Cerebellar cortex (tissue), 1 donor: Measurements from ENCODE around the gene ATP11A.
"Not testable (repeated sequence)": the region's sequence is repeated elsewhere in the genome, so short reads cannot be mapped to it uniquely, and the experiment has no call there.

Source experiments
- DNase-seq: peaks from one replicate; pipeline ENCODE4 v3.0.0-alpha.2; 2015; ENCODE audit warnings: low spot score

The ATP11A gene

DNA sequence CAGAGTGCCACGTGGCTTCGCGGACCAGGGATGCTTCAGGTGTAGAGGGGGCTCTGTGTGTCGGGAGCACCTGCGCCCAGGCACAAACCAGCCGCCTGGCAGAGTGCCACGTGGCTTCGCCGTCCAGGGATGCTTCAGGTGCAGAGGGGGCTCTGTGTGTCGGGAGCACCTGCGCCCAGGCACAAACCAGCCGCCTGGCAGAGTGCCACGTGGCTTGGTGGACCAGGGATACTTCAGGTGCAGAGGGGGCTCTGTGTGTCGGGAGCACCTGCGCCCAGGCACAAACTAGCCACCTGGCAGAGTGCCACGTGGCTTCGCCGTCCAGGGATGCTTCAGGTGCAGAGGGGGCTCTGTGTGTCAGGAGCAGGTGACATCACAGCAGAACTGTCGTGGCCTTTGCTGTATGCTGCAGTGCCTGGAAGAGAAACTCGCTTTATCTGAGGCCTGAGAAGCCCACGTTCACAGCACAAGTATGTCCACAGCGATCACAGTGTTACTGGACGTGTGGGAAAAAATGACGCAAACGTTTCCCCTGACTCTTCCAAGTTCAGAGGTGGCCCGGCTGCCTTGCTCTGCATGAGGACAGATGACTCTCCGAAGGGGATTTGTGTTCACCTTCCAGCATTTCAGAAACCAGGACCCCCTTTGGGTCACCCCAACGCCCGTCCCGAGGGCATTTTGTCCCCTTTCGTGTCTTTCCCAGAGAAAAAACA lies 151.6 kb downstream of the ATP11A start:
- not testable (repeated sequence) for DNase-seq

- DNase-seq = no peak
Observed at GRCh38 chr13:112842343-112842856, 152.6 kb downstream of the ATP11A start.

GRCh38 chr13:112842931-112843391 lies 153.1 kb downstream of the ATP11A start:
- DNase-seq = no peak

GRCh38 chr13:112843392-112844111 lies 153.7 kb downstream of the ATP11A start:
- DNase-seq = no peak

DNA sequence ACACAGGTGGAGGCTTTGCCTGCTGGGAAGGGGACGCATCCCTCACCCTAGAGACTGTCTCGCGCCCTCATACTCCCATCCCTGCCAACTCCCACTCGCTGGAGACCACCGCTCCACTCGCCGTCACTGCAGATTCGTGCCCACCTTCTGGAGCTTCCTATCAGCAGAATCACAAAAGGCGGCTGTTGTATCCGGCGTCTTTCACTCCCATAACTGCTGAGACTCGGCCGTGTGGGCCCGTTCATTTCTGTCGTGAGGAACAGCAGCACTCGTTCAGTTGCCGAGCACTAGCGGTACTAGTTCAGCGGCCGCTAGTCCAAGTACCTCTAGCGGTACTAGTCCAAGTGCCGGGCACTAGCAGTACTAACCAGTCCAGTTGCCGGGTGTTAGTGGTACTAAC lies 154.6 kb downstream of the ATP11A start:
- DNase-seq = no peak

- DNase-seq = no peak
Observed at GRCh38 chr13:112844879-112845278, 155.0 kb downstream of the ATP11A start.

- DNase-seq = no peak
Observed at GRCh38 chr13:112845511-112846144, 155.8 kb downstream of the ATP11A start.

DNA sequence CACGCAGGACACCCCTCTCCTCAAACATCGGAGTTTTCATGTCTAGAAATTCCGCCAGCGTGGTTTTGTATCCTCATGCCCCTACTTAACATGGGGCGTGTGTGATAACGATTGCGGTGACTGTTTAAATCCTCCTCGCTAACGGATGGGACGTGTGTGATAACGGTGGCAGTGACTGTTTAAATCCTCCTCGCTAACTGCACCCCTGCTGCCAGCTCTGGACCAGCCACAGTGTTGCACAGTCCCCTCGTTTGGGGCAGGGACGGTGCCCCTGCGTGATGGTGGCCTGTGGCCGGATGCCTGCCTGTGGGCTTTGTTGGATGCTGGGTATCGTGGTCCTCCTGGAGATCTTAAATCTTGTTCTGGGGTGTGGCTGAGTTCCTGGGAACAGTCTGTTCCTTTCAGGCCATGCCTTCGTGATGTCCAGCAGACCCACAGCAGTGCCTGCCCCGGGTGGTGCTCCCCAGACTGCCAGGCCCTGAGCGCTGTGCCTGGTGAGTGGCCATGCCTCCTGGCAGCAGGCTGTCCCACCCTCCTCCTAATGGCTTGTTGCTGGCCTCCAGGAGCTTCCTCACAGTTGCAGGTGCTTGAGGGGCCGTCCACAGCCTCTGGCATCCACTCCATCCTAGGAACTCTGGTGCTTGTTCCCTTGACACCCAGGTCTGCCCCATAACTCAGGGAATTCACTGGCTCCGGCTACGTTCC lies 156.7 kb downstream of the ATP11A start:
- no peak for DNase-seq

DNA sequence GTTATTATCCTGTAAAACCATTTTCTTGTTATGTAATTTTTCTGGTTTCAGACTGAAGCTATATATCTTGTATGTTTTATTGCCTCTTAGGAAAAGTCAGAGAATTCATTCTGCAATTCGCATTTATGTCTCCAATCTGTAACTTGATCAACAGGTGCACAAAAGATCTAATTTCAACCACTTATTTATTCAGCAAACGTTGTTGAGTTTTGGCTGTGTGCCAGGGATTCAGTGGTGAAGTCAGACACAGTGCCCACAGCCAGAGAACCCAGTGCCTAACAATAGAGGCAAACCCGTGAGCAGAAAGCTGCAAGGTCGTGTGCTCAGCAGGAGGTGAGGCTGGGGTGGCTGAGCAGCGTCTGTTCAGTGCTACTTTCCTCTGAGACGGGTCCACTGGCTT lies 159.7 kb downstream of the ATP11A start:
- no peak for DNase-seq

DNA sequence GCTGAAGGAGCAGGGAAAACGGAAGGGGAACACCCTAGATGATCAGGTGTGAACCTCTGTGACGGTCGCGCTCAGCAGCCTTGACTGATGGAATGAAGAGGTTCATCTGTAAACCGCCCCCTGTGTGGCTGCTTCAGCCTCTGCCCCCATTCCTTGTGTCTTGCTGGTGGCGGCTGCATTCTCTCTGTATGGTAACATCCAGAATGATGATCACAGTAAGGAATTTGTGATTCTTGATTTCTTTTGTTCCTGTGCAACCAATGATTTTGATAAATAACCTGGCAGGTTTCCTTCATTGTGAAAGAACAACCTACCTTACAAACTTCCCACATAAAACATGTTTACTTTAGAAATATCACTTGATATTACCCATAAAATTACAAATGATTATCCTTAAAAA lies 160.4 kb downstream of the ATP11A start:
- DNase-seq = no peak

DNA sequence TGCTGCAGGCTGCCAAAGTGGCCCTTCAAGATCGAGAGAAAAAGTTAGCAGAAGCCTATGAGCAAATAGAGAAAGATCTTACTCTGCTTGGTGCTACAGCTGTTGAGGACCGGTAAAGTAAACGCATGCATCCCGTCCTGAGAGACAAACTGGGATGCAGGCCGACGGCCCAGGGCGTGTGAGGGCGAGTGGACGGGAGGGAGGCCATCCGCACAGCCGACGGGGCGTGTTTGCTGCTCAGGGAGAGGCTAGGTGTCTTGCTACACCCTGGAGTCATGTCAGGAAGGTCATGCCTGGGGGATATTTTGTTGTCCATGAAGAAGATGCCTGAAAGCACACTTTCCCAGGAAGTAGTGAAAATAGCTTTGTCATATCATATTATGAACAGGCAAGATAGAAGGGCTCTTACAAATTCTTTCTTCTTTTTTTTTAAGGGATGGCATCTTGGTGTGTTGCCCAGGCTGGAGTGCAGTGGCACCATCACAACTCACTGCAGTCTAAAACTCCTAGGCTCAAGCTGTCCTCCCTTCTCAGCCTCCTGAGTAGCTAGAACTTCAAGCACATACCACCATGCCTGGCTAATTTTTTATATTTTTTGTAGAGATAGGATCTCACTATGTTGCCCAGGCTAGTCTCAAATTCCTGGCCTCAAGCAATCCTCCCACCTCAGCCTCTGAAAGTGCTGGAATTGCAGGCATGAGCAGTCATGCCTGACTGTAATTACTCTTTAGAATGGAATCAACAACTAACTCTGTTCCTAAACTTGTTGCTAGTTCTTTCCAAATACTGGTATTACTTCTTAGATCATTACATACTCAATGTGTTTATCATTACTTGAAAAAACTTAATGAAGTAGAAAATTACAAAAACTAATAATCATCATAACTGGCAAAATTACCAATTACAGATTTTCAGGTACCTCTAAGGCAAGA lies 161.5 kb downstream of the ATP11A start:
- no peak for DNase-seq

- no peak for DNase-seq
Observed at GRCh38 chr13:112852392-112852791, 162.6 kb downstream of the ATP11A start.

GRCh38 chr13:112852808-112853207 lies 163.0 kb downstream of the ATP11A start:
- no peak for DNase-seq

- DNase-seq = no peak
Observed at GRCh38 chr13:112854321-112854720, 164.5 kb downstream of the ATP11A start.

DNA sequence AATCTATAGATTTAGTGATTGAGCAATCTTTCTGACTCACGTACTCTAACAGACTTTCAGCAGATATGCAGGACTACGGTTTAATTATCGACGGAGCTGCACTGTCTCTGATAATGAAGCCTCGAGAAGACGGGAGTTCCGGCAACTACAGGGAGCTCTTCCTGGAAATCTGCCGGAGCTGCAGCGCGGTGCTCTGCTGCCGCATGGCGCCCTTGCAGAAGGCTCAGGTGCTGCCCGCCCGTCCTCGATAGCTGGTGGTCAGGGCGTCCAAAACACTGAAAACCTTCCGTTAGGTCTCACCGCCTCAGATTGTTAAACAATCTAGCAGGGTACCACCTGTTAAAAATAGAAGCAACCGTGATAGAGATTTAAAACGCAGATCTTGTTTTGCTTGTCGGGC lies 166.0 kb downstream of the ATP11A start:
- DNase-seq = no peak

DNA sequence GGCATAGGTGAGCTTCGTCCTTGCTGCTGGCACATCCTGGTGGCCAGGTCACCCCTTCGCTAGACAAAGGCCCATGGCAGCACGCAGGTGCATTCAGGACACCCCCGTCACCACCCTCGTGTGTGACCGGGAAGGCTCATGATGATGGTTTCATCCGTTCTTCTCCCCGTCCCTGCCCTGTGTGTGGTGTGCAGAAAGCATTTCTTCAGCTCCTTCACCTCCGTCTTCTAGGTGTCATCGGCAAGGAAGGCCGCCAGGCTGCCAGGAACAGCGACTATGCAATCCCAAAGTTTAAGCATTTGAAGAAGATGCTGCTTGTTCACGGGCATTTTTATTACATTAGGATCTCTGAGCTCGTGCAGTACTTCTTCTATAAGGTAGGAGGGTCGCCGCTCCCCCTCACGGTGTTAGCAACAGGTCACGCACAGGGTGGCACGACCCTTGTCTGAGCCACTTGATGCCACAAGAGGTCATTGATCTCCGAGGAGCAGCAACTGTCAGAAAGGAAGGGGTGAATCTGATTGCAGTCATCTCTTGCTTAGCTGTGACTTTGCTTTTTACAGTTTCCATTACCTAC lies 168.2 kb downstream of the ATP11A start:
- no peak for DNase-seq

- DNase-seq = no peak
Observed at GRCh38 chr13:112859128-112859816, 169.4 kb downstream of the ATP11A start.

DNA sequence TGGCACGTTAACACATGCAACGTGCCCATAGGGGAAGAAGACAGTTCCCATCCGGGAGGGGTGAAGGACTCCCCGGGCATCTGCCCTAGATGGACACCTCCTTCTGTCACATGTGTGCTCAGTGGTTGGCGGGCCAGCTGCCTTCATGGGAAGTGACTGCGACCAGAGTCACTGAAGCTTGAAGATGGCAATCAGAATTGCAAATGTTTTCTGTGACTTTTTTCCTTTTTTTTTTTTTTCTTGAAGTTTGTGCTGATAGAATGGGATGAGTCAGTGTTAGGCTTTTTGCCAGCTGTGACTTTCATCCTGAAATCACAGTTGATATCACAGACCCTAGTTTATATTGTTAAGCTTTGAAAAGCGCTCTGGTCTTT lies 170.0 kb downstream of the ATP11A start:
- DNase-seq = no peak

DNA sequence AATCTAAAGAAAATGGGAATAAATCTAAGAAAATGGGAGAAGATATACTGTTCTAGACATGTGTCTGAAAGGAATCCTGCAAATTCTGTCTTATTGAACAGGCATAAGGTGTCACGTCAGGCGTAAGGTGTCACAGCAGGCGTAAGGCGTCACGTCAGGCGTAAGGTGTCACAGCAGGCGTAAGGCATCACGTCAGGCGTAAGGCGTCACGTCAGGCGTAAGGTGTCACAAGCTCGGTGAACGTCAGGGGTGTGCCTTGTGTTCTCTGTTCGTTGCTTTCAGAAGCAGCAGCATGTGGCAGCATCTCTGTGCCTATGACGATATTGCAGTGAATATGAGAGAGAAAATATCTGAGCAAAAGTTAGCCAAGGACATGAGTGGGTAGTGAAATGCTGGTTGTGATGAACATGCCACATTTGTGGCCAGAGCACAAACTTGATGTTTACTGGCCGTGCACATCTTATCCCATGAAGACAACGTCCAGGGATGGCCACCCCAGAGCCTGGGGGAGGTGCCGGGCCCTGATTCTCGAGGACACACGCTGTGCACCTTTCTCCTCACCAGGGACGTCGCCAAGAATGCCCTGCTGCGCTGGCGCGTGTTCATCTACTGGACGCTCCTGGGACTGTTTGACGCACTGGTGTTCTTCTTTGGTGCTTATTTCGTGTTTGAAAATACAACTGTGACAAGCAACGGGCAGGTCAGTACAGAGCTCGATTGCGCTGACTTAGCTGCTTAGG lies 172.2 kb downstream of the ATP11A start:
- no peak for DNase-seq
